B cell (primary cell): ENCODE data around the gene SLC17A8. TPM values are rescaled to one million over a fixed set of nuclear protein-coding genes. Genes with fewer than 3 reads are reported as not detected.

Source experiments
- ATAC-seq: fragments of 200-7000 bp; cut with Tn5 transposase; one replicate; pipeline ENCODE4 v1.10.0; 2021; ENCODE audit warnings: low read depth, mild to moderate bottlenecking, moderate number of reproducible peaks, moderate library complexity
- CTCF ChIA-PET: fragments of 350-600 bp; sonication (Branson Sonifier 250); formaldehyde crosslinking; loops from one replicate; lab custom pipeline; 2021; ENCODE audit warnings: antibody characterized with exemption, inconsistent platforms; lab: Charles Lee
- POLR2A ChIA-PET: fragments of 350-600 bp; sonication (Branson Sonifier 250); formaldehyde crosslinking; loops from one replicate; lab custom pipeline; 2021; ENCODE audit warnings: antibody characterized with exemption; lab: Charles Lee
- DNase-seq: peaks from one replicate; pipeline ENCODE4 v3.0.0; 2013
- H2AFZ ChIP-seq: 2 replicates; pipeline ENCODE4 v1.6.1; 2012; ENCODE audit warnings: mild to moderate bottlenecking, low read depth, low read length; ENCODE audit not compliant: insufficient read depth, poor library complexity, severe bottlenecking
- H3K27ac ChIP-seq, 2 donors: 1 replicate in 1 of 2; 2 replicates in 1 of 2; pipeline ENCODE4 v1.5.1; 2012 to 2013; ENCODE audit warnings: low read length in 2 of 2, mild to moderate bottlenecking in 2 of 2, moderate library complexity in 1 of 2
- H3K27me3 ChIP-seq, 4 experiments: fragments of 200-600 bp in 1 of 4; sonication (generic) in 1 of 4; replicated peaks in 1 of 4; 1 replicate in 2 of 4; 2 replicates in 2 of 4; pipeline versions ENCODE4 v1.6.1 to v1.7.0; 2013 to 2016; ENCODE audit warnings: low read length in 3 of 4, mild to moderate bottlenecking in 2 of 4, mixed read lengths in 1 of 4, moderate library complexity in 1 of 4; ENCODE audit not compliant: insufficient read depth in 4 of 4, control insufficient read depth in 3 of 4; ENCODE audit errors: control extremely low read depth in 1 of 4
- H3K36me3 ChIP-seq, 2 experiments: replicated peaks in 1 of 2; 1 replicate in 1 of 2; 2 replicates in 1 of 2; pipeline versions ENCODE4 v1.6.1 to v1.7.1; 2013; ENCODE audit warnings: low read length in 1 of 2; ENCODE audit not compliant: insufficient read depth in 2 of 2, control insufficient read depth in 1 of 2; ENCODE audit errors: control extremely low read depth in 1 of 2, extremely low read depth in 1 of 2
- H3K4me1 ChIP-seq, 2 donors: fragments of 200-600 bp in 1 of 2; sonication (generic) in 1 of 2; 1 replicate in 1 of 2; 2 replicates in 1 of 2; pipeline versions ENCODE4 v1.5.1 to v1.6.1; 2013 to 2017; ENCODE audit warnings: low read length in 2 of 2; ENCODE audit not compliant: control insufficient read depth in 2 of 2, insufficient read depth in 2 of 2
- H3K4me2 ChIP-seq: replicated peaks from 2 replicates; pipeline ENCODE3; 2012; ENCODE audit warnings: mild to moderate bottlenecking, low read depth, low read length; ENCODE audit not compliant: poor library complexity, severe bottlenecking
- H3K4me3 ChIP-seq, 5 experiments: fragments of 200-600 bp in 1 of 5; sonication (generic) in 1 of 5; 1 replicate in 3 of 5; 2 replicates in 2 of 5; pipeline versions ENCODE4 v1.5.1 to v1.7.0; 2011 to 2016; ENCODE audit warnings: low read length in 4 of 5, mild to moderate bottlenecking in 4 of 5, low read depth in 2 of 5, control low read depth in 1 of 5, moderate library complexity in 1 of 5; ENCODE audit not compliant: insufficient read depth in 1 of 5; ENCODE audit errors: control extremely low read depth in 1 of 5, extremely low read depth in 1 of 5
- H3K79me2 ChIP-seq: fragments of 200-600 bp; sonication (generic); one replicate; pipeline ENCODE4 v1.6.0; 2016; ENCODE audit warnings: low read length; ENCODE audit not compliant: control insufficient read depth, insufficient read depth
- H3K9ac ChIP-seq: fragments of 200-600 bp; sonication (generic); 2 replicates; pipeline ENCODE4 v1.6.1; 2017; ENCODE audit warnings: mild to moderate bottlenecking, low read length, moderate library complexity
- H3K9me3 ChIP-seq, 3 donors: one replicate each; pipeline versions ENCODE4 v1.6.1 to v1.7.1; 2013; ENCODE audit warnings: low read length in 2 of 3; ENCODE audit not compliant: control insufficient read depth in 2 of 3, insufficient read depth in 1 of 3; ENCODE audit errors: control extremely low read depth in 1 of 3
- H4K20me1 ChIP-seq: 2 replicates; pipeline ENCODE4 v1.6.0; 2012; ENCODE audit warnings: mild to moderate bottlenecking, low read length; ENCODE audit not compliant: insufficient read depth, control insufficient read depth, poor library complexity, severe bottlenecking
- H3K27ac Mint-ChIP-seq: one replicate; pipeline ENCODE4 v1.8.0; 2021; ENCODE audit warnings: mixed read lengths
- H3K27me3 Mint-ChIP-seq: one replicate; pipeline ENCODE4 v1.8.0; 2021; ENCODE audit warnings: mixed read lengths
- H3K4me1 Mint-ChIP-seq: one replicate; pipeline ENCODE4 v1.8.0; 2021; ENCODE audit warnings: mixed read lengths
- H3K4me3 Mint-ChIP-seq: one replicate; pipeline ENCODE4 v1.8.0; 2021; ENCODE audit warnings: mixed read lengths
- H3K9me3 Mint-ChIP-seq: one replicate; pipeline ENCODE4 v1.8.0; 2022; ENCODE audit warnings: mixed read lengths; ENCODE audit not compliant: insufficient read depth
- CTCF ChIP-seq: fragments of 200-600 bp; IDR thresholded peaks from one replicate; pipeline ENCODE4 v1.8.0; 2022; ENCODE audit warnings: antibody characterized with exemption, mild to moderate bottlenecking
- EZH2 ChIP-seq: IDR thresholded peaks from 2 replicates; pipeline ENCODE4 v1.6.1; 2012; ENCODE audit warnings: borderline replicate concordance, low read depth, mild to moderate bottlenecking, moderate library complexity, low read length; ENCODE audit not compliant: insufficient read depth, poor library complexity, severe bottlenecking
- WGBS: methylation state at CpG from one replicate; pipeline ENCODE4 v1.1.5; 2013; ENCODE audit warnings: missing lambda C conversion rate; ENCODE audit not compliant: insufficient coverage; 5-methylcytosine and 5-hydroxymethylcytosine counted together
- intact Hi-C: fragments of 100-400 bp; cut with micrococcal nuclease; formaldehyde crosslinking; loops from one replicate; pipeline ENCODE4 v1.10.0; 2022
- polyA plus RNA-seq: library from polyadenylated mRNA; depleted of rRNA; stranded (reverse); fragments of >200 nt; gene quantifications from 2 replicates; pipeline ENCODE4 v1.2.3, GENCODE V29; 2012
- total RNA-seq, 2 donors: library from RNA; stranded (reverse); fragments of 120-200 nt in 1 of 2; gene quantifications; 1 replicate in 1 of 2; 2 replicates in 1 of 2; pipeline versions ENCODE4 v1.2.3 to v1.2.4, GENCODE V29; 2013 to 2022

SLC17A8 gene
- total and polyA plus RNA-seq, 2 donors (not counting 1 experiment from before 2014, with no cell fraction given), result not detected

- H3K27me3 ChIP-seq, result peaks cover 0 to 2% (median 1%) of the 10 kb centered on the region in 4 experiments
- H4K20me1 ChIP-seq, result no peaks in the 10 kb centered on the region
- Mint-ChIP-seq H3K9me3 (no peaks in the 10 kb centered on the region), H3K27me3 (peaks cover 24% of the 10 kb centered on the region), H3K27ac (no peak overlapping the region), H3K4me3 (no peak overlapping the region), H3K4me1 (no peaks in the 10 kb centered on the region)
- no peak overlapping the region for H3K4me2 ChIP-seq
- no peaks in the 10 kb centered on the region for H3K36me3 ChIP-seq
- ChIA-PET POLR2A (no interaction called here), CTCF (no interaction called here)
- no peaks in the 10 kb centered on the region for H3K79me2 ChIP-seq
- WGBS, result 100% methylated on average over 2 of the region's 3 CpGs
- no peak overlapping the region for H2AFZ ChIP-seq
- no peak overlapping the region for H3K9ac ChIP-seq
- DNase-seq, result no peak
- no peak overlapping the region for H3K27ac ChIP-seq
- no peak overlapping the region for H3K4me3 ChIP-seq
- intact Hi-C loops, result no loop called here
- TF ChIP-seq EZH2, result no peak
- no peak for ATAC-seq
- H3K4me1 ChIP-seq, result no peaks in the 10 kb centered on the region
- no peaks in the 10 kb centered on the region for H3K9me3 ChIP-seq
Observed at GRCh38 chr12:100359248-100359647, 2.4 kb downstream of the SLC17A8 start.

DNA sequence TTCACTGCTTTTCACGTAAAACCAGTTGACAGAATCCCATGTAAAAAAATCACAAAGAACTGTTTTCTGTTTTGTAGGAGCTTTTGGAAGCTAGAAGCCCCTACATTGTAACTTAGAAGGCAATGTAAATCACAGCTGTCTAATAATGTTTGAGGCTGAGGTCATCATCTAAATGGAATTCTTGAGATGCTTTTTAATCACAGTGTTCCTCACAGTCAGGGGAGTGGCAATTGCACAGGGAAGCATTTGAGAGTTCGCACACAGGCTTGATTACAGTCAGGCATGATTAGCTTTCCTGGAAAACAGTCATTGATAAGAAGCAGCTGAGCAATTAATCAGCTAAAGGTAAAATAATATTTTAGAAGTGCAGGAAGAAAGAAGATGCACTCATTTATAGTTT, 2.9 kb downstream of the SLC17A8 start:
- WGBS, result 89% methylated on average over 1 of the region's 2 CpGs
- ATAC-seq (no peak), DNase-seq (no peak)
- no peak overlapping the region for H3K4me3 Mint-ChIP-seq
- intact Hi-C loops, result no loop called here
- H3K27me3 Mint-ChIP-seq, result peaks cover 21% of the 10 kb centered on the region
- Histone ChIP-seq H3K36me3 (no peaks in the 10 kb centered on the region), H3K4me2 (no peak overlapping the region), H3K9ac (no peak overlapping the region), H3K79me2 (no peaks in the 10 kb centered on the region), H3K27me3 (peaks cover 0 to 2% (median 1%) of the 10 kb centered on the region in 4 experiments), H3K27ac (no peak overlapping the region), H3K4me1 (no peaks in the 10 kb centered on the region), H2AFZ (no peak overlapping the region), H4K20me1 (no peaks in the 10 kb centered on the region), H3K4me3 (no peak overlapping the region), H3K9me3 (no peaks in the 10 kb centered on the region)
- no peak overlapping the region for H3K27ac Mint-ChIP-seq
- POLR2A ChIA-PET, result no interaction called here
- CTCF ChIA-PET, result no interaction called here
- H3K9me3 Mint-ChIP-seq, result no peaks in the 10 kb centered on the region
- TF ChIP-seq EZH2, result no peak
- TF ChIP-seq CTCF, result no peak
- no peaks in the 10 kb centered on the region for H3K4me1 Mint-ChIP-seq
